Measurements from ENCODE around the gene BRD9.
"Not testable (repeated sequence)": the region's sequence is repeated elsewhere in the genome, so short reads cannot be mapped to it uniquely, and the experiment has no call there.

The BRD9 gene

GRCh38 chr5:883475-884181, 9.0 kb downstream of the BRD9 start:
- FAIRE-seq (no peak), DNase-seq (ENCODE audit: extremely low spot score, insufficient read length, low read depth) (no peak)

DNA sequence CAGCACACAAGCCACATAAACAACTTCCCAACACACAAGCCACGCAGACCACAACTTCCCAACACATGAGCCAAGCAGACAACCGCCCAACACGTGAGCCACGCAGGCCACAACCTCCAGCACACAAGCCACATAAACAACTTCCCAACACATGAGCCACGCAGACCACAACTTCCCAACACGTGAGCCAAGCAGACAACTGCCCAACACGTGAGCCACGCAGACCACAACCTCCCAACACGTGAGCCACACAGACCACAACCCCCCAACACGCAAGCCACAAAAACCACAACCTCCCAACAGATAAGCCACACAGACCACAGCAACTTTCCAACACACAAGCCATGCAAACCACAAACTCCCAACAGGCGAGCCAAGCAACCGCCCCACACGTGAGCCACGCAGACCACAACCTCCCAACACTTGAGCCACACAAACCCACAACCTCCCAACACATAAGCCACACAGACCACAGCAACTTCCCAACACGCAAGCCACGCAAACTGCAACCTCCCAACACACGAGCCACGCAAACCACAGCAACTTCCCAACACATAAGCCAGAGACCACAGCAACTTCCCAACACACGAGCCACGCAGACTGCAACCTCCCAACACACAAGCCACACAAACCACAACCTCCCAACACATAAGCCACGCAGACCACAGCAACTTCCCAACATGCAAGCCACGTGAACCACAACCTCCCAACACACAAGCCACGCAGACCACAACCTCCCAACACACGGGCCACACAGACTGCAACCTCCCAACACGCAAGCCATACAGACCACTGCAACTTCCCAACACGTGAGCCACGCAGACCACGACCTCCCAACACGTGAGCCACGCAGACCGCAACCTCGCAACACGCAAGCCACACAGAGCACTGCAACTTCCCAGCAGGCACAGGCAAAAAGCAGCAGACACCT, 10.1 kb downstream of the BRD9 start:
- no peak for FAIRE-seq
- no peak for DNase-seq (ENCODE audit: extremely low spot score, insufficient read length, low read depth)

DNA sequence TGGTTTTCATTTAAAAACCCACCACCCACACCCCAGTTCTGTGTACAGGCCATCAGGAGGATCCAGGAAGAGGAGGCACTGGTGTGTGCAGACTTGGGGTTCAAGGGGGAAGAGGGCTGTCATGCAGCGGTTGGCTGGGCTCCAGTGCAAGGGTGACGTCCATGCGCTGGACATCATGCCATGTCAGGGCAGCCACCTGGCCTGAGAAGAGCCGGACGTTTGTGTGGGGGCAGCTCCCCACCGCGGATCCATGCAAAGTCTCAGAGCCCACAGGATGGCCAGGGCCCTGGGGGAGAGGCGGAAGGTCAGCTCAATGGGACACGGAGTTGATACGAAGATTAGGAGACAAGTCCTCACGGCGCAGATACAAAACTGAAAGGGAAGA, 11.1 kb downstream of the BRD9 start:
- DNase-seq (ENCODE audit: extremely low spot score, insufficient read length, low read depth) (no peak), FAIRE-seq (no peak)

DNA sequence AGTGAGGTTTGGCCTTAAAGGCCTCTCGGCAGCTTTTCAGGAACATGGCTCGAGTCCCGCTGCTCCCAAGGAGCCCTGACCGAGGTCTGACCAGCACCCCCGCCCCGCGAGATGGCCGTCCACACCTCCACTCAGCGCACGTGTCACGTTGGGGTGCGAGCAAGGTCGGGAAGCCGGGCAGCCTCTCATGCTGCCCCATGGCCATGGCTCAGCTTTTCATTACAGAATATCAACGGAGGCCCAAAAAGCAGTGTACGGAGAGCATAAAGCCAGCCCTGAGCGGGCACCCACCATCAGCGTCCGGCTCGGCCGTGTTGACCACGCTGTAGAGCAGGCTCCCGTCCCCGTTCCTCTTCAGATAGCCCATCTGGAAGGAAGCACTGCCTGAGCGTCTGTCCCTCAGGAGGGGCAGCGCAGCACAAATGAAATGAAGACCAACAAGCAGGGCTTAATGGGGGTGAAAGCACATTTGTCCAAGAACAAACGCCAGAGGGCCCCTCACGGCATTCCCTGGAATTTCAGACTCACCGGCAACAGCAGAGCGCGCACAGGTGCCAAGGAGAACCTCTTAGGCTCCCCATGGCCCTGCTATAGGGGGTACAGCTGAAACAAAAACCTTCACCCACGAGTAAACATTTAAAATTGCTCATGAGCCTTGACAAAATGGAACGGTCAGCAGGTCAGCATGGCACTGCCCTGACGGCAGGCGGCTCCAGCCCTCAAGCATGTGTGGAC, 11.6 kb downstream of the BRD9 start:
- FAIRE-seq (no peak), DNase-seq (ENCODE audit: extremely low spot score, insufficient read length, low read depth) (no peak)

DNA sequence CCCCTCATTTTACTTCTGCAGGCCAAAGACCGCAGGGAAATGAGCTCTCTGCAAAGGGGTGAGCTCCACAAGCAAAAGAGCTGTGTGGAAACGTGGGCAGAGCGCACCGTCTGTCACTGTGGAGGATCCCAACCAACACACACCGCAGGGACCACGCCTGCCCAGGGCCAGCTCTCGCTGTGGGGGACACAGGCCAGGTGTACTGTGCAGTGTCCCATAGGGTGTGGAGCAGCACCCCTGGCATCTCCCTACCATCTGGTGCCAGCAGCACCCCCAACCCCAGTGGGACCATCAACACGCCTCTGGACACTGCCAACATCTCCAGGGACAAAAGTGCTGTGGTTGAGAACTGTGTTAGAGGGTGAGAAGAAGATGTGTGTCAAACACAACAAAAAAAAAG, 13.9 kb downstream of the BRD9 start:
- DNase-seq (ENCODE audit: extremely low spot score, insufficient read length, low read depth) = not testable (repeated sequence)

DNA sequence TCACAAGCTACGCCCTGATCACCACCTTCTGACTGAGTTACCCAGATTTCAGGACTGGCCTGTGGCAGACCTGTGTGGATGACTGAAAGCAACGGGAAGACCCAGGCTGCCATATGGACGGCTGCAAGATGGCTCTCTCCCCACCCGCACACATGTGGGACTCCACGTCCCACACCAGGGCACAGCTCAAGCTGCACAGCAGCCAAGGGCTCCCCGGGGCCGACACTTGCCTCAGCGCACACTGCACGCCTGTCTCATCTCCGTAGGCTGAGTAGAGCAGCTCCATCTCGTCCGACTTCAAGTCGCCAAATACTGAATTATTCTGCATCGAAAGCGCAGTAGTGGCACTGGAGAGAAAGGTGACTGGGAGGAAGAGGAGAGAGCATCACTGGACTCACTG, 14.5 kb downstream of the BRD9 start:
- FAIRE-seq = no peak
- DNase-seq (ENCODE audit: extremely low spot score, insufficient read length, low read depth) = no peak

More for the DNA sequence above, 13.9 kb downstream of the BRD9 start:
- FAIRE-seq = not testable (repeated sequence)

- FAIRE-seq = no peak
- no peak for DNase-seq (ENCODE audit: extremely low spot score, insufficient read length, low read depth)
Observed at GRCh38 chr5:876398-877365, 15.9 kb downstream of the BRD9 start.

DNA sequence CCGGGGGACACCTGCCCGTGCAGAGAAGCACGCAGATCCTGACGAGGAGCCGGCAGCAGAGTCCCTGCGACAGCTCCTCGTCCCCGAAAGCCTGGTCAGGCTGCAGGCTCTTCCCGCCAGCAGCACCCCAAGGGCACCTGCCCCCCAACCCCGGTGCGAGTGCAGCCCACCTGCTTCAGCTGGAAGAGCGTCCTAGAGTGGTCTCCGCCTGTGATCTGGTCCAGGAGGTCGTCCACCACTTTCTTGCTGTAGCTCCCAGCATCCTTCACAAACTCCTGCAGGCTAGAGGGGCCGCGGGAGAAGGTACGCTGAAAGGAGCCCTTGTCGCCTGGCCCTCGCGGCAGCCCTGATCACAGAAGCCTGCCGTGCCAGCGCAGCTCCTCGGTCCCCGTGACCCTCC, 16.7 kb downstream of the BRD9 start:
- DNase-seq (ENCODE audit: extremely low spot score, insufficient read length, low read depth) (no peak), FAIRE-seq (no peak)

DNA sequence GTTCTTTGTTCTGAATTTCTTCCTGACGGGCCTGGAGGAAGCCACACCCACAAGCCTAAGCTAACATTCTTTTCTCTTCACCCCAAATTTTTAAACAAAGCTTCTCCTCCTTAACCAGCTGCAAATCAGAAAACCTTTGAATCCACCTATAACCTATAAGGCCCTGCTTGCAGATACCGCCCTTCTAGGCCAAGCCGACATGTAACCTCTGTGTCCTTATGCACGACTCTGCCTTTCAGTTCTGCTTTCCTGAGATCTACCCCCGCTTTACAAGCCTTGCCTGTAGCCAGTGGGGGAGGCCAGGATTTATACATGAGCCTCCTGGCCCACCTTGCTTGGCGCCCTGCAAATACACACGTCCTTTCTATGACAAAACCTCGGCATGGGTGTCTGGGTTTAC, 19.3 kb downstream of the BRD9 start:
- DNase-seq (ENCODE audit: extremely low spot score, insufficient read length, low read depth) = no peak

GRCh38 chr5:872301-872700, 20.3 kb downstream of the BRD9 start:
- no peak for DNase-seq (ENCODE audit: extremely low spot score, insufficient read length, low read depth)
- FAIRE-seq = no peak

More for the DNA sequence above, 19.3 kb downstream of the BRD9 start:
- FAIRE-seq = no peak

DNA sequence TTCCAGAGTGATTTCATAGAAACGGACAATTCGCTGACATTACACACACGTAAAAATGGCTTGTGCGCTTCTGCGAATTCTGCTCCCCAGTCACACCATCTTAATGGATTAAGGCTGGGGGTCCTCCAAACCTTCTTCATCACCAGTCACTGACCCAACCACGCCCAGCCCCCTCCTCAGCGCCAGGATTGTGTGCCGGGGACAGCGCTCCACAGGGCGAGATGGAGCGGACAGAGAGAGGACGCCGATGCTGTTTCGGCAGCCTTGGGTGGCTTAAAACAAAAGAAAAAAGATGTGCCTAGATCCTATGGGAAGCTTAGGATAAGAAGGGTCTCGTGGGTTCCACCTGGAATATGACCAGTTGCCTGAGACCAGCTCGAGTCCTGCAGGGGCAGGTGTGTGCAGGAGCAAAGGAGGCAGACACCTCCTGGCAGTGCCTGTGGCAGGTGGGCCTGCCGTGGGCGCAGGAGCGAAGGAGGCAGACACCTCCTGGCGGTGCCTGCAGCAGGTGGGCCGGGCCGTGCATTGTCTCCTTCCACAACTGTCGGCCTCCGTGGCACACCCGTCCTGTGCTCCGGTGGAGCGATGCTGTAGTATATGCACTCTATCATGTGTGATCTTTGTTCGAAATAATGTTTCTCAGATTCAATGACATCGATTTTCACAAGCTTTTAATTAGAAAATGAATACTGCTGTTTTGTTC, 20.9 kb downstream of the BRD9 start:
- DNase-seq (ENCODE audit: extremely low spot score, insufficient read length, low read depth) (no peak), FAIRE-seq (no peak)

DNA sequence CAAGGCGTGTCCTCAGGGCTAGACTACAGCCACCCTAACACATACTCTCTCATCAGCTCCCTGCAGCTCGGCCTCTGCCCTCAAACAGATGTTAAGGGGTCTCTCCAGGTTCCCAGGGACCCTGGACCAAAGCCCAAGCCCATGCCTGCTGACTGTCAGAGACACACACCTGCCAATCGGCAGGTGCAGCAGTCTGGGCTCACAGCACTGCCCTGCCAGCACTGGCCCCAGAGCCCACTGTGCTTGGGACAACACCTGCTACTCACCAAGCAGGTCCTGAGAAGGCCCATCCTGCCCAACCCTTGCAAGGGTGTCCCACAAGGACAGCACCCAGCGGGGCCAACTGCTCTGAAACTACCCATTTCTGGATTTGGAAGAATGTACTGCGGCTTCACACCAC, 21.6 kb downstream of the BRD9 start:
- FAIRE-seq (no peak), DNase-seq (ENCODE audit: extremely low spot score, insufficient read length, low read depth) (no peak)

- FAIRE-seq = no peak
- no peak for DNase-seq (ENCODE audit: extremely low spot score, insufficient read length, low read depth)
Observed at GRCh38 chr5:868428-869135, 24.0 kb downstream of the BRD9 start.

DNA sequence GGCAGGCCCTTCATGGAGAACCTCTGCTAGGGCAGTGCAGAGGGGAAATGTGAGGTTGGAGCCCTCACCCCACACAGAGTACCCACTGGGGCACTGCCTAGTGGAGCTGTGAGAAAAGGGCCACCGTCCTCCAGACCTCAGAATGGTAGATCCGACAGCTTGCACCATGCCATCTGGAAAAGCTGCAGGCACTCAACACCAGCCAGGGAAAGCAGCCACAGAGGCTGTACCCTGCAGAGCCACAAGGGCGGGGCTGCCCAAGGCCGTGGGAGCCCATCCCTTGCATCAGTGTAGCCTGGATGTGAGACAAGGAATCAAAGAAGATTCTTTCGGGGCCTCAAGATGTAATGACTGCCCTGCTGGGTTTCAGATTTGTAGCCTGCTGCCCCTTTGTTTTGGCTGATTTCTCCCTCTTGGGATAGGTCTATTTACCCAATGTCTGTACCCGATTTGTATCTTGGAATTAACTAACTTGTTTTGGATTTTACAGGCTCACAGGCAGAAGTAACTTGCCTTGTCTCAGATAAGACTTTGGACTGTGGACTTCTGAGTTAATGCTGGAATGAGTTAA, 25.2 kb downstream of the BRD9 start:
- FAIRE-seq (no peak), DNase-seq (ENCODE audit: extremely low spot score, insufficient read length, low read depth) (no peak)

- no peak for DNase-seq (ENCODE audit: extremely low spot score, insufficient read length, low read depth)
- FAIRE-seq = no peak
Observed at GRCh38 chr5:865771-866170, 26.8 kb downstream of the BRD9 start.

GRCh38 chr5:865168-865521, 27.5 kb downstream of the BRD9 start:
- FAIRE-seq (no peak), DNase-seq (ENCODE audit: extremely low spot score, insufficient read length, low read depth) (no peak)

GRCh38 chr5:864492-865167, 28.0 kb downstream of the BRD9 start:
- DNase-seq (ENCODE audit: extremely low spot score, insufficient read length, low read depth) (no peak), FAIRE-seq (no peak)

Data from GM18507 (cell line).